K562 (cell line): ENCODE results near the gene HPS4. TPM values are rescaled to one million over a fixed set of nuclear protein-coding genes. Genes with fewer than 3 reads are reported as not detected.

Source experiments
- ATAC-seq: fragments of 200-7000 bp; cut with Tn5 transposase; 3 replicates; pipeline ENCODE4 v1.9.1; 2020; ENCODE audit warnings: moderate library complexity
- BruUV-seq: library from RNA; stranded (reverse); fragments of 400-500 nt; replicated peaks from 2 replicates; lab custom pipeline; 2021; lab: Mats Ljungman, UMichigan
- CTCF ChIA-PET: fragments of 300-600 bp; formaldehyde crosslinking; extraction: SDS; loops from one replicate; lab custom pipeline; 2021; ENCODE audit warnings: low intra/inter-chr PET ratio; lab: Yijun Ruan, JAX
- POLR2A ChIA-PET: fragments of 300-600, 350-650 bp; sonication (Branson Sonifier 250); formaldehyde crosslinking; extraction: SDS; loops from one replicate; lab custom pipeline; 2021; ENCODE audit warnings: antibody characterized with exemption, inconsistent platforms; lab: Yijun Ruan, JAX
- DNase-seq, 4 experiments: peaks; one replicate each; pipeline versions ENCODE4 v3.0.0 to v3.0.0-alpha.2; 2011 to 2018; ENCODE audit warnings: low spot score in 3 of 4, mixed read lengths in 3 of 4; ENCODE audit errors: extremely low read depth in 1 of 4
- FAIRE-seq: peaks from 2 replicates; lab custom pipeline; 2011; peaks lifted over from hg19 to GRCh38; lab: Jason Lieb, UNC
- H2AFZ ChIP-seq: 2 replicates; pipeline ENCODE4 v1.6.0; 2011; ENCODE audit warnings: low read depth, low read length, control low read depth, inconsistent platforms
- H3K27ac ChIP-seq: fragments of 200-600 bp; 3 replicates; pipeline ENCODE4 v1.8.0; 2011; ENCODE audit warnings: low read depth, mild to moderate bottlenecking, control low read depth, inconsistent platforms, low read length, moderate library complexity, mixed read lengths; ENCODE audit errors: extremely low read depth
- H3K27me3 ChIP-seq, 2 experiments: fragments of 300-600 bp in 1 of 2; 2 replicates in 1 of 2; 3 replicates in 1 of 2; pipeline versions ENCODE4 v1.6.0 to v1.8.0; 2011; ENCODE audit warnings: inconsistent platforms in 2 of 2, low read length in 2 of 2, mild to moderate bottlenecking in 1 of 2, mixed read lengths in 1 of 2, moderate library complexity in 1 of 2; ENCODE audit not compliant: control insufficient read depth in 2 of 2, insufficient read depth in 2 of 2
- H3K36me3 ChIP-seq: fragments of 300-600 bp; 3 replicates; pipeline ENCODE4 v1.8.0; 2011; ENCODE audit warnings: mild to moderate bottlenecking, low read length, inconsistent platforms; ENCODE audit not compliant: control insufficient read depth, insufficient read depth
- H3K4me1 ChIP-seq, 2 experiments: fragments of 200-600 bp in 1 of 2; replicated peaks in 1 of 2; 2 replicates in 1 of 2; 3 replicates in 1 of 2; pipeline versions ENCODE4 v1.5.1 to v1.8.0; 2011; ENCODE audit warnings: inconsistent platforms in 2 of 2, low read length in 2 of 2, mild to moderate bottlenecking in 1 of 2, mixed read lengths in 1 of 2, moderate library complexity in 1 of 2; ENCODE audit not compliant: control insufficient read depth in 2 of 2, insufficient read depth in 2 of 2
- H3K4me2 ChIP-seq: 2 replicates; pipeline ENCODE4 v1.6.1; 2011; ENCODE audit warnings: low read length, control low read depth, inconsistent platforms, mixed read lengths; ENCODE audit not compliant: insufficient read depth
- H3K4me3 ChIP-seq: fragments of 200-600 bp; sonication (generic), shearing (Covaris generic); 2 replicates; pipeline ENCODE4 v1.5.1; 2016; ENCODE audit warnings: control low read depth, inconsistent platforms
- H3K79me2 ChIP-seq: fragments of 200-600 bp; 3 replicates; pipeline ENCODE4 v1.8.0; 2011; ENCODE audit warnings: low read length, inconsistent platforms; ENCODE audit not compliant: control insufficient read depth, insufficient read depth
- H3K9ac ChIP-seq, 2 experiments: 2 replicates each; pipeline versions ENCODE4 v1.6.0 to v1.6.1; 2011; ENCODE audit warnings: low read depth in 2 of 2, low read length in 2 of 2, control low read depth in 1 of 2, inconsistent platforms in 1 of 2, mild to moderate bottlenecking in 1 of 2, mixed read lengths in 1 of 2; ENCODE audit not compliant: insufficient read depth in 1 of 2
- H3K9me1 ChIP-seq: one replicate; pipeline ENCODE4 v1.6.0; 2011; ENCODE audit warnings: inconsistent platforms, mild to moderate bottlenecking, low read length, moderate library complexity; ENCODE audit not compliant: control insufficient read depth, insufficient read depth
- H3K9me3 ChIP-seq: replicated peaks from 2 replicates; pipeline ENCODE4 v1.5.1; 2011; ENCODE audit warnings: low read depth, low read length, inconsistent platforms; ENCODE audit not compliant: control insufficient read depth, insufficient read depth
- H4K20me1 ChIP-seq: replicated peaks from 2 replicates; pipeline ENCODE4 v1.6.1; 2011; ENCODE audit warnings: low read length, inconsistent platforms, mixed read lengths; ENCODE audit not compliant: control insufficient read depth, insufficient read depth
- HDAC2 ChIP-seq: fragments of 450-650 bp; IDR thresholded peaks from 2 replicates; pipeline ENCODE4 v1.6.1; 2016; ENCODE audit warnings: mild to moderate bottlenecking
- HMGN3 ChIP-seq: IDR thresholded peaks from 2 replicates; pipeline ENCODE4 v1.6.1; 2011; ENCODE audit warnings: borderline replicate concordance, low read depth, mild to moderate bottlenecking, mixed read lengths, low read length; ENCODE audit not compliant: insufficient read length; ENCODE audit errors: extremely low read depth
- KLF16 ChIP-seq: IDR thresholded peaks from 2 replicates; pipeline ENCODE4 v1.6.1; 2016; ENCODE audit warnings: antibody characterized with exemption
- L3MBTL2 ChIP-seq: fragments of 450-650 bp; IDR thresholded peaks from 2 replicates; pipeline ENCODE4 v1.6.1; 2016; ENCODE audit warnings: mild to moderate bottlenecking, moderate library complexity
- MAFK ChIP-seq: IDR thresholded peaks from 2 replicates; pipeline ENCODE4 v1.6.1; 2011; ENCODE audit warnings: low read length, improper control_type of control experiment
- SMARCA5 ChIP-seq: fragments of 450-650 bp; IDR thresholded peaks from 2 replicates; pipeline ENCODE4 v1.6.1; 2016
- ZNF316 ChIP-seq: fragments of 450-650 bp; IDR thresholded peaks from 2 replicates; pipeline ENCODE4 v1.6.1; 2016
- WGBS: fragments of 100-300 bp; shearing (Covaris generic); methylation state at CpG from one replicate; pipeline ENCODE4 v1.1.6; 2016; ENCODE audit warnings: low coverage, mixed read lengths; ENCODE audit not compliant: insufficient coverage; ENCODE audit errors: missing lambda C conversion rate; 5-methylcytosine and 5-hydroxymethylcytosine counted together
- in situ Hi-C: fragments of 300-500 bp; cut with MboI; formaldehyde crosslinking; loops from 4 replicates; pipeline ENCODE4 v1.15.0; 2018; ENCODE audit warnings: inconsistent platforms, mixed read lengths
- intact Hi-C: fragments of 100-400 bp; cut with micrococcal nuclease; formaldehyde crosslinking; loops from 2 replicates; pipeline ENCODE4 v1.14.2; 2022
- polyA plus RNA-seq, 8 experiments: library from polyadenylated mRNA; depleted of rRNA in 4 of 8; stranded (reverse) in 5 of 8; unstranded in 3 of 8; fragments of >200 nt; fragmentation: Nextera tagmentation in 2 of 8; fragmentation: Illumina TruSeq in 1 of 8; extraction: Ambion mirVana in 2 of 8; extraction: Trizol in 1 of 8; gene quantifications; 2 replicates each; pipeline versions ENCODE4 v1.2.1 to v1.2.3, GENCODE V29; 2011 to 2014; ENCODE audit warnings: inconsistent platforms in 1 of 8, missing spikeins in 1 of 8
- total RNA-seq, 7 experiments: library from RNA; depleted of rRNA in 6 of 7; stranded (reverse); fragments of >200 nt in 6 of 7; fragmentation: Illumina TruSeq in 2 of 7; extraction: Trizol in 2 of 7; gene quantifications; 2 replicates each; pipeline versions ENCODE4 v1.2.1 to v1.2.3, GENCODE V29; 2011 to 2021; ENCODE audit warnings: low replicate concordance in 1 of 7
- TF ChIP-seq, protein P1 (sequence below): fragments of 150-350 bp; IDR thresholded peaks from 2 replicates; pipeline ENCODE4 v1.6.1; 2014; ENCODE audit warnings: low read depth, mild to moderate bottlenecking, low read length, borderline replicate concordance
- TF ChIP-seq, protein P2 (sequence below), 2 experiments: fragments of 200-800 bp in 1 of 2; sonication (Bioruptor generic) in 1 of 2; sonication (generic) in 1 of 2; formaldehyde crosslinking in 1 of 2; IDR thresholded peaks in 1 of 2; conservative IDR thresholded peaks in 1 of 2; 2 replicates each; pipeline versions ENCODE4 v1.5.0 to v1.6.1; 2016 to 2020; ENCODE audit warnings: missing compliant biosample characterization in 1 of 2, missing genetic modification characterization in 1 of 2, missing genetic modification reagents in 1 of 2

HPS4 gene
- total and polyA plus RNA-seq, 9 of the 15 experiments (the other 6 are each of a cell fraction or from before 2014, with no cell fraction given) = 12.8 to 29.2 (median 25.3) TPM

DNA sequence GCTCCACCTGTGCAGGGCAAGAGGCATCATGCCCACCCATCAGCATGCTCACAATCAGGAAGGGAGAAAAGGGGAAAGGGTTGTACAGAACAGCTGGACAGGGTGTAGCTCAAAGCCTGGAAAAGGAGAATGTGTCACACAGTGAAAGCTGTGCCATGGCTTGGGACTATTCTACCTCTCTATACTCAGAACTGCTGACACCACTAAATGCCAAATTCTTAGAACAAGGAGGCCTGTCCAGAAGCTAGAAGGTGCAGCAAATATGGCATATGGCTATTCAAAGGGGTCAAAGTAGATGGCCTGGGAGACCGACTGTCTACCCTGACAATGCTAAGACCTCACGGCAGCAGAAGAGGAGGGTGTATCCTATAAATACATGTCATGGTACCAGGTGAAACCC lies 12.8 kb downstream of the HPS4 start:
- Histone ChIP-seq H3K4me3 (no peak overlapping the region), H3K27ac (no peak overlapping the region), H3K79me2 (no peaks in the 10 kb centered on the region), H3K4me1 (no peaks in the 10 kb centered on the region; a peak in 1 of 5 replicates), H3K9me1 (peaks cover 2% of the 10 kb centered on the region), H2AFZ (no peak overlapping the region), H3K9ac (no peak overlapping the region), H4K20me1 (no peaks in the 10 kb centered on the region), H3K36me3 (peaks cover 88% of the 10 kb centered on the region; the same call in 2 of the 3 replicates), H3K4me2 (no peak overlapping the region), H3K27me3 (no peaks in the 10 kb centered on the region), H3K9me3 (no peaks in the 10 kb centered on the region)
- ATAC-seq (no peak), DNase-seq (no peak), FAIRE-seq (no peak)
- ChIA-PET CTCF (no interaction called here), POLR2A (interaction anchor here (0.6 to 0.7 kb wide), 2 partner anchors 19 to 60 kb away, joined by 3 read pairs; no protein-coding TSS in a partner anchor)
- intact Hi-C loops (no loop called here), in situ Hi-C loops (no loop called here)
- no TSS peak for BruUV-seq
- WGBS = 86% methylated on average over 2 of the region's 2 CpGs
- TF ChIP-seq ZNF316 (peak; percentile 46), HMGN3 (no peak), SMARCA5 (no peak), MAFK (0 out of 2 replicates have a peak, but pooled peaks have one; percentile 8)

DNA sequence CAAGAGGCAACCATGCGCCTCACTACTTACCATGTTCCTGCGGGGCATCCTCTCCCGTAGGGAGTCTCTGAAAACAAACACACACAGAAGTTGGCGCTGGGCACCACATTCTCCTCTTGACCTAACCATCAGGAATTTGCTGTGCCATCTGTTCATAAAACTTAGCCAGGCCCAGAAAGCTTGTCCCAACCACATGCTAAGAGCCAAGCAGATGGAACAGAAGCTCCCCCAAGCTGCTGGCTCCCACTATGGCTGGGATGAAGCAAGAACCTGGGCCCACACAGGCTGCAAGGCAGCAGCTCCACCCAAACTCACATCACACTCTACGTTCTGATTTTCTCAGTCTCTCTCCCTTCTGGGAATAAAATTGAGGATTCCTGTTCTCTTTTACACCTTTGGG lies 17.4 kb downstream of the HPS4 start:
- ChIA-PET CTCF (no interaction called here), POLR2A (interaction anchor here (1.6 to 2.0 kb wide), 2 partner anchors 16 to 64 kb away, joined by 7 to 8 read pairs; no protein-coding TSS in a partner anchor)
- Histone ChIP-seq H3K27ac (no peak overlapping the region), H3K27me3 (no peaks in the 10 kb centered on the region), H4K20me1 (no peaks in the 10 kb centered on the region; the same call in 1 of the 2 replicates), H3K9me3 (no peaks in the 10 kb centered on the region), H3K9ac (no peak overlapping the region), H3K36me3 (peaks cover 92% of the 10 kb centered on the region; the same call in 2 of the 3 replicates), H3K9me1 (no peaks in the 10 kb centered on the region), H3K4me3 (no peak overlapping the region), H3K4me1 (peaks cover 0 to 2% of the 10 kb centered on the region in 2 experiments; a peak in 2 of 5 replicates), H2AFZ (no peak overlapping the region), H3K4me2 (no peak overlapping the region), H3K79me2 (no peaks in the 10 kb centered on the region)
- 84% methylated on average over 5 of the region's 5 CpGs for whole genome bisulfite sequencing
- intact Hi-C loops = no loop called here
- FAIRE-seq (no peak), ATAC-seq (no peak), DNase-seq (no peak)
- in situ Hi-C loops = no loop called here
- no TSS peak for BruUV-seq
- no peak for TF ChIP-seq L3MBTL2
- TF ChIP-seq, protein P1, sequence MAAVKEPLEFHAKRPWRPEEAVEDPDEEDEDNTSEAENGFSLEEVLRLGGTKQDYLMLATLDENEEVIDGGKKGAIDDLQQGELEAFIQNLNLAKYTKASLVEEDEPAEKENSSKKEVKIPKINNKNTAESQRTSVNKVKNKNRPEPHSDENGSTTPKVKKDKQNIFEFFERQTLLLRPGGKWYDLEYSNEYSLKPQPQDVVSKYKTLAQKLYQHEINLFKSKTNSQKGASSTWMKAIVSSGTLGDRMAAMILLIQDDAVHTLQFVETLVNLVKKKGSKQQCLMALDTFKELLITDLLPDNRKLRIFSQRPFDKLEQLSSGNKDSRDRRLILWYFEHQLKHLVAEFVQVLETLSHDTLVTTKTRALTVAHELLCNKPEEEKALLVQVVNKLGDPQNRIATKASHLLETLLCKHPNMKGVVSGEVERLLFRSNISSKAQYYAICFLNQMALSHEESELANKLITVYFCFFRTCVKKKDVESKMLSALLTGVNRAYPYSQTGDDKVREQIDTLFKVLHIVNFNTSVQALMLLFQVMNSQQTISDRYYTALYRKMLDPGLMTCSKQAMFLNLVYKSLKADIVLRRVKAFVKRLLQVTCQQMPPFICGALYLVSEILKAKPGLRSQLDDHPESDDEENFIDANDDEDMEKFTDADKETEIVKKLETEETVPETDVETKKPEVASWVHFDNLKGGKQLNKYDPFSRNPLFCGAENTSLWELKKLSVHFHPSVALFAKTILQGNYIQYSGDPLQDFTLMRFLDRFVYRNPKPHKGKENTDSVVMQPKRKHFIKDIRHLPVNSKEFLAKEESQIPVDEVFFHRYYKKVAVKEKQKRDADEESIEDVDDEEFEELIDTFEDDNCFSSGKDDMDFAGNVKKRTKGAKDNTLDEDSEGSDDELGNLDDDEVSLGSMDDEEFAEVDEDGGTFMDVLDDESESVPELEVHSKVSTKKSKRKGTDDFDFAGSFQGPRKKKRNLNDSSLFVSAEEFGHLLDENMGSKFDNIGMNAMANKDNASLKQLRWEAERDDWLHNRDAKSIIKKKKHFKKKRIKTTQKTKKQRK = no peak
- no peak for TF ChIP-seq HDAC2
- TF ChIP-seq, protein P2, sequence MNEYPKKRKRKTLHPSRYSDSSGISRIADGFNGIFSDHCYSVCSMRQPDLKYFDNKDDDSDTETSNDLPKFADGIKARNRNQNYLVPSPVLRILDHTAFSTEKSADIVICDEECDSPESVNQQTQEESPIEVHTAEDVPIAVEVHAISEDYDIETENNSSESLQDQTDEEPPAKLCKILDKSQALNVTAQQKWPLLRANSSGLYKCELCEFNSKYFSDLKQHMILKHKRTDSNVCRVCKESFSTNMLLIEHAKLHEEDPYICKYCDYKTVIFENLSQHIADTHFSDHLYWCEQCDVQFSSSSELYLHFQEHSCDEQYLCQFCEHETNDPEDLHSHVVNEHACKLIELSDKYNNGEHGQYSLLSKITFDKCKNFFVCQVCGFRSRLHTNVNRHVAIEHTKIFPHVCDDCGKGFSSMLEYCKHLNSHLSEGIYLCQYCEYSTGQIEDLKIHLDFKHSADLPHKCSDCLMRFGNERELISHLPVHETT (CRISPR knock-in tag; conservative IDR thresholded peaks at IDR 0.05 in 1 of 2, IDR thresholded peaks at IDR 0.05 in 1 of 2) = no peak
- no peak for TF ChIP-seq KLF16
